ENCODE results near the gene BCAS1. TPM values are rescaled to one million over a fixed set of nuclear protein-coding genes. Genes with fewer than 3 reads are reported as not detected.

BCAS1 gene
- total RNA-seq, 1 experiment from 2014 or later, result 3.1 TPM

- no peaks in the 10 kb centered on the region for H3K36me3 ChIP-seq (ENCODE audit: control insufficient read depth, insufficient read depth, low read length)
- in situ Hi-C loops (cut with HindIII; ENCODE audit: low pct_unique_long_range_greater_than_20kb, low sequenced_read_pairs) (no loop called here), intact Hi-C loops (cut with micrococcal nuclease; ENCODE audit: unreplicated experiment) (no loop called here)
- no peak for DNase-seq (ENCODE audit: low read depth, low spot score)
- H3K4me3 ChIP-seq (ENCODE audit: low read depth in 2 of 2, low read length in 2 of 2), result no peak overlapping the region
- ChIA-PET CTCF (no interaction called here), POLR2A (no interaction called here)
- no peaks in the 10 kb centered on the region for H3K27me3 ChIP-seq (ENCODE audit: control insufficient read depth, insufficient read depth, low read length)
- no peaks in the 10 kb centered on the region for H3K9me3 ChIP-seq (ENCODE audit: control insufficient read depth, insufficient read depth, low read depth, low read length)
- peaks cover 34% of the 10 kb centered on the region for H3K4me1 ChIP-seq (ENCODE audit: control insufficient read depth, insufficient read depth, low read length)
- ATAC-seq, result no peak
- TF ChIP-seq POLR2AphosphoS5 (IDR thresholded peaks at IDR 0.05; ENCODE audit: low read depth, low read length) (no peak), CTCF (IDR thresholded peaks at IDR 0.05) (no peak), REST (IDR thresholded peaks at IDR 0.05; ENCODE audit: insufficient read depth in 1 of 2, low read depth in 2 of 2, low read length in 1 of 2) (no peak), SIN3A (IDR thresholded peaks at IDR 0.05; ENCODE audit: borderline replicate concordance, insufficient read depth, low read depth, low read length) (no peak), TCF7L2 (IDR thresholded peaks at IDR 0.05; ENCODE audit: low read depth, low read length) (no peak)
- no TSS peak for BruUV-seq (replicated peaks)
- H3K27ac ChIP-seq (ENCODE audit: low read length), result peak overlapping the region; percentile 91
Measured at GRCh38 chr20:54088430-54088829, 18.0 kb upstream of the BCAS1 start.

- H3K27ac ChIP-seq (ENCODE audit: low read length), result peak overlapping the region; percentile 91
- in situ Hi-C loops (cut with HindIII; ENCODE audit: low pct_unique_long_range_greater_than_20kb, low sequenced_read_pairs), result no loop called here
- BruUV-seq (replicated peaks), result no TSS peak
Measured at GRCh38 chr20:54086507-54087039, 16.2 kb upstream of the BCAS1 start.

More at GRCh38 chr20:54086507-54087039, 16.2 kb upstream of the BCAS1 start:
- no peak for TF ChIP-seq REST (IDR thresholded peaks at IDR 0.05; ENCODE audit: insufficient read depth in 1 of 2, low read depth in 2 of 2, low read length in 1 of 2)
- no peak for TF ChIP-seq TCF7L2 (IDR thresholded peaks at IDR 0.05; ENCODE audit: low read depth, low read length)
- no peak for TF ChIP-seq SIN3A (IDR thresholded peaks at IDR 0.05; ENCODE audit: borderline replicate concordance, insufficient read depth, low read depth, low read length)
- no peak for TF ChIP-seq POLR2AphosphoS5 (IDR thresholded peaks at IDR 0.05; ENCODE audit: low read depth, low read length)
- TF ChIP-seq CTCF (IDR thresholded peaks at IDR 0.05), result no peak
- Histone ChIP-seq H3K36me3 (ENCODE audit: control insufficient read depth, insufficient read depth, low read length) (no peaks in the 10 kb centered on the region), H3K4me3 (ENCODE audit: low read depth in 2 of 2, low read length in 2 of 2) (no peak overlapping the region), H3K27me3 (ENCODE audit: control insufficient read depth, insufficient read depth, low read length) (no peaks in the 10 kb centered on the region), H3K4me1 (ENCODE audit: control insufficient read depth, insufficient read depth, low read length) (peaks cover 39% of the 10 kb centered on the region), H3K9me3 (ENCODE audit: control insufficient read depth, insufficient read depth, low read depth, low read length) (no peaks in the 10 kb centered on the region)
- ATAC-seq, result no peak
- DNase-seq (ENCODE audit: low read depth, low spot score), result no peak
- intact Hi-C loops (cut with micrococcal nuclease; ENCODE audit: unreplicated experiment), result no loop called here
- ChIA-PET CTCF (no interaction called here), POLR2A (interaction anchor here (0.5 kb wide), 1 partner anchor 351 kb away, joined by 4 read pairs; no protein-coding TSS in a partner anchor)

Measured in Panc1 (cell line).